Sigmoid colon (tissue), 7 donors: ENCODE measurements around the gene PERP. TPM values are rescaled to one million over a fixed set of nuclear protein-coding genes. Genes with fewer than 3 reads are reported as not detected.

ENCODE experiments used
- DNase-seq: peaks from one replicate; pipeline ENCODE4 v3.0.0-alpha.2; 2019
- H3K27ac ChIP-seq, 4 donors: fragments of 200-600 bp; sonication (generic); one replicate each; pipeline ENCODE4 v1.5.1; 2016 to 2019; ENCODE audit warnings: mild to moderate bottlenecking in 1 of 4
- H3K27me3 ChIP-seq, 3 donors: fragments of 200-600 bp; sonication (generic); one replicate each; pipeline ENCODE4 v1.5.1; 2019; ENCODE audit warnings: mild to moderate bottlenecking in 1 of 3
- H3K36me3 ChIP-seq, 4 donors: fragments of 200-600 bp; sonication (generic); one replicate each; pipeline ENCODE4 v1.5.1; 2016 to 2019
- H3K4me1 ChIP-seq, 4 donors: fragments of 200-600 bp; sonication (generic); one replicate each; pipeline ENCODE4 v1.5.1; 2017 to 2019
- H3K4me3 ChIP-seq, 4 donors: fragments of 200-600 bp; sonication (generic); one replicate each; pipeline ENCODE4 v1.5.1; 2017 to 2019; ENCODE audit warnings: mild to moderate bottlenecking in 2 of 4, moderate library complexity in 1 of 4
- H3K9me3 ChIP-seq, 4 donors: fragments of 200-600 bp in 3 of 4; sonication (generic) in 3 of 4; one replicate each; pipeline versions ENCODE4 v1.5.1 to v1.6.1; 2013 to 2019
- CTCF ChIP-seq, 4 experiments: fragments of 450-650 bp in 3 of 4; fragments of 200-600 bp in 1 of 4; IDR thresholded peaks; one replicate each; pipeline ENCODE4 v1.5.1; 2016 to 2019; ENCODE audit warnings: antibody characterized with exemption in 4 of 4, mild to moderate bottlenecking in 3 of 4, moderate library complexity in 2 of 4
- EP300 ChIP-seq, 4 donors: sonication (generic); formaldehyde crosslinking; IDR thresholded peaks; one replicate each; pipeline ENCODE4 v1.6.1; 2017; ENCODE audit warnings: antibody characterized with exemption in 4 of 4
- POLR2A ChIP-seq, 2 donors: fragments of 450-650 bp; IDR thresholded peaks; one replicate each; pipeline ENCODE4 v1.6.1; 2016; ENCODE audit warnings: antibody characterized with exemption in 2 of 2, mild to moderate bottlenecking in 2 of 2, moderate library complexity in 2 of 2
- POLR2AphosphoS5 ChIP-seq, 4 donors: sonication (generic); formaldehyde crosslinking; IDR thresholded peaks; one replicate each; pipeline ENCODE4 v1.6.1; 2017; ENCODE audit warnings: antibody characterized with exemption in 4 of 4
- WGBS, 2 donors: extraction: QIAGEN DNeasy Blood & Tissue Kit; methylation state at CpG; one replicate each; pipeline ENCODE4 v1.1.7; 2013; 5-methylcytosine and 5-hydroxymethylcytosine counted together
- intact Hi-C: fragments of 100-400 bp; cut with DNase I; formaldehyde crosslinking; loops from one replicate; pipeline ENCODE4 v1.15.1; 2023
- polyA plus RNA-seq, 3 donors: library from polyadenylated mRNA; stranded (reverse); fragments of 200-250 nt; gene quantifications; one replicate each; pipeline ENCODE4 v1.2.3, GENCODE V29; 2013
- total RNA-seq, 4 donors: library from RNA; depleted of rRNA; stranded (reverse); fragments of >200 nt; gene quantifications; one replicate each; pipeline ENCODE4 v1.1.0, GENCODE V29; 2016
- donor health status: healthy with polysubstance abuse.
- donor health status: Bipolar disorder and iron deficiency.
- donor health status: healthy.

Gene PERP
- total and polyA plus RNA-seq, 7 donors, result 21.7 to 43.7 (median 36.0) TPM

GRCh38 chr6:138054982-138055381 lies 52.2 kb downstream of the PERP start:
- H3K27ac ChIP-seq, result no peak overlapping the region
- peaks cover 0 to 4% (median 0%) of the 10 kb centered on the region in 4 donors for H3K9me3 ChIP-seq
- no peaks in the 10 kb centered on the region for H3K36me3 ChIP-seq
- H3K4me3 ChIP-seq, result no peak overlapping the region
- no peak for DNase-seq
- TF ChIP-seq CTCF (IDR thresholded peaks at IDR 0.05) (no peak), POLR2A (IDR thresholded peaks at IDR 0.05) (no peak), EP300 (IDR thresholded peaks at IDR 0.05) (no peak), POLR2AphosphoS5 (IDR thresholded peaks at IDR 0.05) (no peak)
- 64 to 77% methylated on average over 1 of the region's 1 CpG for WGBS, 2 donors
- no peaks in the 10 kb centered on the region for H3K27me3 ChIP-seq
- H3K4me1 ChIP-seq, result no peaks in the 10 kb centered on the region
- intact Hi-C loops, result no loop called here

GRCh38 chr6:138052783-138053182 lies 54.4 kb downstream of the PERP start:
- no peak overlapping the region for H3K27ac ChIP-seq
- no peak for DNase-seq
- no peak for TF ChIP-seq EP300 (IDR thresholded peaks at IDR 0.05)
- intact Hi-C loops, result no loop called here
- 77 to 95% methylated on average over 3 of the region's 3 CpGs for WGBS, 2 donors
- no peaks in the 10 kb centered on the region for H3K36me3 ChIP-seq
- H3K4me3 ChIP-seq, result no peak overlapping the region
- H3K4me1 ChIP-seq, result no peaks in the 10 kb centered on the region
- H3K9me3 ChIP-seq, result peaks cover 0 to 4% (median 0%) of the 10 kb centered on the region in 4 donors
- H3K27me3 ChIP-seq, result no peaks in the 10 kb centered on the region

- DNase-seq, result no peak
- H3K4me3 ChIP-seq, result no peak overlapping the region
- no peak overlapping the region for H3K27ac ChIP-seq
- no peaks in the 10 kb centered on the region for H3K27me3 ChIP-seq
- H3K9me3 ChIP-seq, result peaks cover 0 to 3% (median 0%) of the 10 kb centered on the region in 4 donors
- intact Hi-C loops, result no loop called here
- no peak for TF ChIP-seq POLR2A (IDR thresholded peaks at IDR 0.05)
- no peak for TF ChIP-seq CTCF (IDR thresholded peaks at IDR 0.05)
- no peak for TF ChIP-seq POLR2AphosphoS5 (IDR thresholded peaks at IDR 0.05)
- TF ChIP-seq EP300 (IDR thresholded peaks at IDR 0.05), result no peak
- H3K36me3 ChIP-seq, result no peaks in the 10 kb centered on the region
- no peaks in the 10 kb centered on the region for H3K4me1 ChIP-seq
- 81 to 88% methylated on average over 1 of the region's 1 CpG for WGBS, 2 donors
These were observed 62.2 kb downstream of the PERP start for GRCh38 chr6:138044972-138045371.

GRCh38 chr6:138044458-138044857 lies 62.8 kb downstream of the PERP start:
- Histone ChIP-seq H3K36me3 (no peaks in the 10 kb centered on the region), H3K4me3 (no peak overlapping the region), H3K9me3 (peaks cover 0 to 3% (median 0%) of the 10 kb centered on the region in 4 donors), H3K27ac (no peak overlapping the region), H3K27me3 (no peaks in the 10 kb centered on the region), H3K4me1 (no peaks in the 10 kb centered on the region)
- WGBS, 2 donors, result 90% methylated on average over 4 of the region's 4 CpGs
- intact Hi-C loops, result no loop called here
- TF ChIP-seq POLR2AphosphoS5 (IDR thresholded peaks at IDR 0.05) (no peak), EP300 (IDR thresholded peaks at IDR 0.05) (no peak), CTCF (IDR thresholded peaks at IDR 0.05) (no peak), POLR2A (IDR thresholded peaks at IDR 0.05) (no peak)
- no peak for DNase-seq

Other genes with a start within 250 kb of the PERP start
- 10 to 100 TPM; 14.6 to 37.6 (median 21.0) TPM for gene TNFAIP3, start 240.2 kb downstream of the PERP start, total RNA-seq
- gene TNFAIP3, start 240.2 kb downstream of the PERP start, polyA plus RNA-seq, result 10 to 100 TPM; 11.4 to 49.9 (median 18.7) TPM
- 1 to 10 TPM; 1.5 to 3.6 (median 2.8) TPM for gene ARFGEF3, start 54.5 kb upstream of the PERP start, total RNA-seq
- 1 to 10 TPM; 3.5 to 5.2 (median 3.6) TPM for gene ARFGEF3, start 54.5 kb upstream of the PERP start, polyA plus RNA-seq
- gene PBOV1, start 111.1 kb upstream of the PERP start, total RNA-seq, result not detected
- gene PBOV1, start 111.1 kb upstream of the PERP start, polyA plus RNA-seq, result not detected